Stomach (tissue), 4 donors: ENCODE measurements around the gene KLHL29.

ENCODE experiments used
- CTCF ChIP-seq, 7 experiments: fragments of 450-650 bp in 4 of 7; fragments of 200-600 bp in 3 of 7; sonication (generic) in 3 of 7; IDR thresholded peaks; one replicate each; pipeline ENCODE4 v1.5.1; 2016 to 2019; ENCODE audit warnings: antibody characterized with exemption in 7 of 7, control low read depth in 2 of 7, mild to moderate bottlenecking in 1 of 7
- EP300 ChIP-seq: sonication (generic); formaldehyde crosslinking; IDR thresholded peaks from one replicate; pipeline ENCODE4 v1.6.1; 2017; ENCODE audit warnings: antibody characterized with exemption
- POLR2A ChIP-seq, 4 donors: fragments of 450-650 bp; IDR thresholded peaks; one replicate each; pipeline ENCODE4 v1.6.1; 2016; ENCODE audit warnings: antibody characterized with exemption in 4 of 4, control low read depth in 2 of 4, mild to moderate bottlenecking in 1 of 4, moderate library complexity in 1 of 4
- POLR2AphosphoS5 ChIP-seq, 3 donors: sonication (generic); formaldehyde crosslinking; IDR thresholded peaks; one replicate each; pipeline ENCODE4 v1.6.1; 2016; ENCODE audit warnings: antibody characterized with exemption in 3 of 3

- TF ChIP-seq POLR2AphosphoS5 (IDR thresholded peaks at IDR 0.05) (peak in 1 of 3 donors; percentile 48), CTCF (IDR thresholded peaks at IDR 0.05) (no peak), POLR2A (IDR thresholded peaks at IDR 0.05) (no peak), EP300 (no peak)
Observed at GRCh38 chr2:23513872-23514793, 129.2 kb downstream of the KLHL29 start.
